Dedifferentiated amniotic fluid mesenchymal stem cell (primary cell): Measurements from ENCODE around the gene SNAP47.

Experiments used
- DNase-seq: peaks from one replicate; pipeline ENCODE4 v3.0.0-alpha.2; 2016; ENCODE audit errors: extremely low spot score

The SNAP47 gene

GRCh38 chr1:227768640-227769039 lies 33.4 kb downstream of the SNAP47 start:
- no peak for DNase-seq

DNA sequence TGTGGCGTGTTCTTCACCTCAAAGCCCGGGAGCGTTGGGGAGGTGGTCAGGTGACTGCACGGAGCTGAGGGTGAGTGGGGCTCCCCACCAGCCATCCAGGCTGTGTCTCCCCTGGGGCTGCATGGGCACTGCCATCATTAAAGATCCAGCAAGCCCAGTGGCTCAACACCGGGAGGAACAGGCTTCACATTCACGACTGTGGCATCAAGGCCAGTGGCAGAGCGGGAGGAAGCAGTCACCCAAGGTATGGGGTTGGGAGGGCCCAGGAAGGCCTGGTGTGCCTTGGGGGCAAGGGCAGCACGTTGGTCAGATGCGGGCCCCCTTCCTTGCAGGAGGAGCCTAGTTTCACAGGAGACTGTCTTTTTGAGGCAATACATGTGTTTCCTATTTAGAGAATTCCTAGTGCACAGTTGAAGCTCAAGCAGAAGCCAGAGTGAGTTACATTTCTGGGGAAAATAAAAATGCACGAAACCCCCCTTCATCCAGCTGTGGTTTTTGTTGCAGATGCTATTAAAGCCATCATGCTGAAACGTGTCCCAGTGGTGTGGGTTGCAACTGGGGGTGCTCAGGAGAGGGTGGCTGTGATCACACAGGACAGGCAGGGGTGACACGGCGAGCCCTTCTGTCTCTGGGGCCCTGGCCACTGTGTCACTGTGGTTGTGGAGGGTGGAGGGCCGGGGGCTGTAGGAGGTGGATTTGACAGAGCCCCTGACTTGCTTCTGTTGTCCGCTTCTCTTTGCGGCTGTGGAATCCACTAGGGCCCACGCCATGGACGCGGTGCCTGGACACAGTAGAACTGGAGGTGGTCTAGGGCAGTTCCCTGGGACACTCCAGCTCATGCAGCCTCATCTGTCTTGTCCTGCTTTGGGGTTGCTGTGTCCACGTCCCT lies 34.1 kb downstream of the SNAP47 start:
- DNase-seq = no peak

DNA sequence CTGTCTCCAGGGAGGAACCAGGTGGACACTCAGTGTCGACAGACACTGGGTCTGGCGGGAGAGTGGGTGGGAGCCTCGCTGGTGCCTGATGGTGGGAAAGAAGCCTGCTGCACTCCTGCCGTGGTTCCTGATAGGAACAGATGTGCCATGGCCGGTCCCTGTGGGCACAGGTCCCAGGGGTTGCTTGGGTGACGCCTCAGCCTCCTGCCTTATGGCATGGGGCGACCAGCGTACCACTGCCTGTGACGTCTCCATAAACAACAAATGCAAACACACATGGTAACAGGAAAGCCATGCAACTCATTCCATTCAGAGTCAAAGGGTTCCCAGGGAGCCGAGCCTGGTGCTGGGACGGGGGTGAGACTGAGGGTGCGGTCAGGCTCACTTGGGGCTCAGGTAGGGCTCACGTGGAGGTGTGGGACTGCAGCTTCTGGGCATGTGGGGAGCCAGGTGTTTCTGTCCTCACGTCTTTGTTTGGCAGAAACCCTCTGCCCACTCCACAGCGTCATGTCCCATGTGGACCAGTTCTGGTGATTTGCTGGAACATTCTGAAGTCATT lies 34.8 kb downstream of the SNAP47 start:
- DNase-seq = no peak

GRCh38 chr1:227770812-227771211 lies 35.6 kb downstream of the SNAP47 start:
- no peak for DNase-seq

- no peak for DNase-seq
Observed at GRCh38 chr1:227771326-227771725, 36.1 kb downstream of the SNAP47 start.

DNA sequence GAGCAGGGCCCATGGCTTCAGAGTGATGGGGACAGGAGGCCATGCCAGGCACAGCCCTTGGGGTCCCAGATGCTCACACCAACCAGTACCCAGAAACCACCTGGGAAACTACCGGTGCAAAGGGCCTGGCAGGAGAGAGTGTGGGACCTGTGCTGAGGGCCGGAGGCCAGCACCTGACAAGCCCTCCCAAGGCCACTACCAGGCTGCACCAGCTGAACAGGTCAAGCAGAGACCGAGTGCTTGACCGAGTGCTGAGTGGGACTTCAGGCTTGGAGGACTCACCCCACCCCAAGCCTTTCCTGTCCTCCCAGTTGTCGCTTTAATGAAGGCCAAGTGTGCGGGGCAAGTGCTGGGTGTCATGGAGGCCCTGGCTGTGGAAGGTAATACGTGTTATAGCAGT lies 36.5 kb downstream of the SNAP47 start:
- no peak for DNase-seq

- DNase-seq = no peak
Observed at GRCh38 chr1:227773558-227773957, 38.3 kb downstream of the SNAP47 start.

GRCh38 chr1:227774051-227774731 lies 39.0 kb downstream of the SNAP47 start:
- DNase-seq = no peak

DNA sequence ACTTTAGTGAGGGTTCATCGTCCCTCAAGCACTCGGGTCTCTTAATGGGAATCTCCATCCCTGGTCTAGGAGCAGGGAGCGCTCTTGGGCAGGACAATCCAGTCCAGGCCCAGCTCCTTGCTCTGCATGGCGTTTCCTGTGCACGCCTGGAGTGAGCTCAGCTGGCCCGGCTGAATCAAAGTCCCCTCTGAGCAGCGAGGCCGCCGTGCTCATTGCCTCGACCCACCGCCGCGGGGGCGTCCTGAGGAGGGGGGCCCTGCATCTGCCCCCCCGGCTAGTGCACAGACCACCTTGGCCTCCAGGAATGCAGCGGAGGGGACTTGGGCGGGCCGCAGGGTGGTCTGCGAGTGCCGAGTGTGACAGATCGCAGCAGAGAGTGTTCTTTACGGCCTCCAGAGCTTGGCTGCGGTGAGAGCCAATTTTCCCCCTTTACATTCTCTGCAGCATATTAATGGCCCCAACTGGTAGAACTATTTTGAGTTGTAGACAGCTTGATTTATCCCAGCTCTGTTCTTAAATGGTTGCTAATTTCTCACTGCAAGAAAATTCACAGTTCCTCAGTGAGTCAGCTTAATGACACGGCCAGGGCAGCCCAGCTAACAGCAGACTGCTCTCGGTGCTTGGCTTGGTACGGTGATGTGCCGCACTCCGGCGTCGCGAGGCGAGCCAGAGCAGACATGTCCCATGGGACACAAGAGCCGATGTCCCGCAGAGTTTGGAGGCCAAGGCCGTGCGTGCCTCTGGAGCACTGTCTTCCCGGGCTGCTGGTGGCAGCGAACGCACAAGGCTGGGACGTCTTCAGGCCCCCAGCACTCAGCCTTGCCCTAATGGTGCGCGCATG lies 39.8 kb downstream of the SNAP47 start:
- no peak for DNase-seq

GRCh38 chr1:227775841-227776240 lies 40.6 kb downstream of the SNAP47 start:
- DNase-seq = no peak

DNA sequence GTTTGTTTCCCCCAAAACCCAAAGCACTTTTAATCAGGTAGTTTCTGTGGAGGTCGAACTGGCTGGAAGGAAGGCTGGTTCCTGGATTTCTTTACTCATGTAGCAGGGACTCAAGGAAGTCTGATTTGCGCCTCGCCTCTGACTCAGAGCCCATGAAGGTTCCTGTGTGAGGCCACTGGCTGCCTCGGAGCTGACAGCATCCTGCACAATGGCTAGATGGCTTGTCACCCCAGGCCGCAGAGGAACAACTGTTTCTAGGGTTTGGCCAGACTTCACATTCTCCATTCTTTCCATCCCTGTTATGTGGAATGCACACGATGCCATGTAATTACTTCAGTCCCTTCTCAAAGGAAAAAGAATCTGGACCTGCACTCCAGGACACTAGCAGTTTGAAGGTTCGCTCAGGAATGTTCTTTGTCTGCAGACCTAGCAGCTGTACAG lies 41.1 kb downstream of the SNAP47 start:
- DNase-seq = peak; percentile 68

GRCh38 chr1:227777156-227777555 lies 41.9 kb downstream of the SNAP47 start:
- no peak for DNase-seq

GRCh38 chr1:227777646-227778045 lies 42.4 kb downstream of the SNAP47 start:
- DNase-seq = no peak

GRCh38 chr1:227778401-227778947 lies 43.2 kb downstream of the SNAP47 start:
- peak; percentile 45 for DNase-seq

DNA sequence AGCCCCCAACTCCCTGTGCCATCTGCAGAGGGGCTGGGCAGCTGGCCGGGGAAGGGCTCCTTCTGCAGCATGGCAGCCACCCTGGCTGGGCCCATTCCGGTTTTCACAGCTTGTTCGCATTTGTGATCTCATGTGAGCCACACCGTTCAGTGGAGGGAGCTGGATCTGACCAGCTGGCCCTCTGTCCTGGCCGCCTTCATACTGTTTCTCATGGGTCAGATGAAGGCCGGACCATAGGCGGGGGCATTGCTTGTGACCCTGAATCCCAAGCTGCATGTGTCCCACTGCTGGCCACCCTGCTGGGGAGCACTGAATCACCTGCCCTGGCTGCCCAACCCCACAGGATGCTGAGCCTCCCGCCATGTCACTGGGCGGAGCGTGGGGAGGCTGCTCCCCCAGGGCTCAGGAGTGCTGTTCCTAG lies 43.8 kb downstream of the SNAP47 start:
- no peak for DNase-seq

GRCh38 chr1:227779685-227780084 lies 44.5 kb downstream of the SNAP47 start:
- no peak for DNase-seq

- no peak for DNase-seq
Observed at GRCh38 chr1:227780101-227781044, 45.1 kb downstream of the SNAP47 start.

GRCh38 chr1:227781314-227781930 lies 46.2 kb downstream of the SNAP47 start:
- no peak for DNase-seq

GRCh38 chr1:227782226-227782625 lies 47.0 kb downstream of the SNAP47 start:
- no peak for DNase-seq
